Prostate gland (tissue), 2 donors: Measurements from ENCODE around the gene PITX3.

Experiments
- CTCF ChIP-seq, 4 experiments: fragments of 200-600 bp in 2 of 4; fragments of 450-650 bp in 2 of 4; sonication (generic) in 2 of 4; IDR thresholded peaks; 1 replicate in 3 of 4; 2 replicates in 1 of 4; pipeline ENCODE4 v1.5.1; 2016 to 2019; ENCODE audit warnings: antibody characterized with exemption in 4 of 4, mild to moderate bottlenecking in 2 of 4, moderate library complexity in 2 of 4
- POLR2A ChIP-seq: fragments of 450-650 bp; IDR thresholded peaks from one replicate; pipeline ENCODE4 v1.6.1; 2016; ENCODE audit warnings: antibody characterized with exemption, mild to moderate bottlenecking
- POLR2AphosphoS5 ChIP-seq: sonication (generic); formaldehyde crosslinking; IDR thresholded peaks from one replicate; pipeline ENCODE4 v1.6.1; 2017; ENCODE audit warnings: antibody characterized with exemption

- TF ChIP-seq CTCF (IDR thresholded peaks at IDR 0.05) = no peak
- TF ChIP-seq POLR2A = no peak
- no peak for TF ChIP-seq POLR2AphosphoS5
Observed at GRCh38 chr10:102226542-102226870, 14.8 kb downstream of the PITX3 start.
